Calu3 (cell line): ENCODE data around the gene FATE1. TPM values are rescaled to one million over a fixed set of nuclear protein-coding genes. Genes with fewer than 3 reads are reported as not detected.

ENCODE experiments used
- BruUV-seq: library from RNA; stranded (reverse); fragments of 400-500 nt; replicated peaks from 2 replicates; lab custom pipeline; 2021; lab: Mats Ljungman, UMichigan
- CTCF ChIA-PET: fragments of 300-600 bp; sonication (Branson Sonifier 250); formaldehyde crosslinking; loops from one replicate; lab custom pipeline; 2022; ENCODE audit warnings: antibody characterized with exemption; lab: Charles Lee
- DNase-seq: peaks from one replicate; pipeline ENCODE4 v3.0.0; 2022
- H3K27ac Mint-ChIP-seq: one replicate; pipeline ENCODE4 v1.8.0; 2022; ENCODE audit warnings: mixed read lengths; ENCODE audit not compliant: unreplicated experiment
- H3K27me3 Mint-ChIP-seq: one replicate; pipeline ENCODE4 v1.8.0; 2022; ENCODE audit warnings: mixed read lengths; ENCODE audit not compliant: unreplicated experiment
- H3K36me3 Mint-ChIP-seq: one replicate; pipeline ENCODE4 v1.8.0; 2022; ENCODE audit warnings: mild to moderate bottlenecking, moderate library complexity, mixed read lengths; ENCODE audit not compliant: insufficient read depth, unreplicated experiment
- H3K4me1 Mint-ChIP-seq: one replicate; pipeline ENCODE4 v1.8.0; 2022; ENCODE audit warnings: mild to moderate bottlenecking, low read depth, mixed read lengths; ENCODE audit not compliant: unreplicated experiment
- H3K4me3 Mint-ChIP-seq: one replicate; pipeline ENCODE4 v1.8.0; 2022; ENCODE audit warnings: mild to moderate bottlenecking, low read depth, moderate library complexity, mixed read lengths; ENCODE audit not compliant: unreplicated experiment
- H3K9me3 Mint-ChIP-seq: one replicate; pipeline ENCODE4 v1.8.0; 2022; ENCODE audit warnings: low read depth, mixed read lengths; ENCODE audit not compliant: unreplicated experiment
- intact Hi-C: fragments of 100-400 bp; cut with micrococcal nuclease; formaldehyde crosslinking; loops from one replicate; pipeline ENCODE4 v1.10.0; 2022; ENCODE audit not compliant: unreplicated experiment
- total RNA-seq: library from RNA; stranded (reverse); gene quantifications from 2 replicates; pipeline ENCODE4 v1.2.3, GENCODE V29; 2022
- TF ChIP-seq, protein P1 (sequence below): fragments of 200-600 bp; IDR thresholded peaks from one replicate; pipeline ENCODE4 v1.8.0; 2022; ENCODE audit warnings: antibody characterized with exemption; ENCODE audit not compliant: unreplicated experiment

FATE1 gene
- total RNA-seq, 1 experiment from 2014 or later, result not detected

DNA sequence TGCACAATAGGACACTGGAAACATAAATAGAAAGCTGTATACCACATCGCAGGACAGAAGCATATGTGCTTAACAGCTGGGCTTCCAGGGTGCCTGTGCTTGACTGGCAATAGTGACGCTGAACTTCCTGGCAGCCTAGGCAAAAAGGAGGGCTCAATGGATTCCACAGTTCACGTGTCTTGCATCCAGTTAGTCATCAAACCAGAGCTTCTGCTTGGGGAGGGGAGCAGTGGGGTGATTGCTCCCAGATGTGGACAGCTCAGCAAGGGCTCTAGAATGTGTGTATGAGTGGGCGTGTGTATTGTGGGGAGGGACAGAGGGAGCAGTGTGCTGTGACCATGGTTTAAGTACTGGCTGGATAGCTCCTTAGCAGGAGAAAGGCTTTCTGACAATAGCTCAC is 18.3 kb upstream of the FATE1 start:
- H3K4me3 Mint-ChIP-seq, result no peak overlapping the region

DNA sequence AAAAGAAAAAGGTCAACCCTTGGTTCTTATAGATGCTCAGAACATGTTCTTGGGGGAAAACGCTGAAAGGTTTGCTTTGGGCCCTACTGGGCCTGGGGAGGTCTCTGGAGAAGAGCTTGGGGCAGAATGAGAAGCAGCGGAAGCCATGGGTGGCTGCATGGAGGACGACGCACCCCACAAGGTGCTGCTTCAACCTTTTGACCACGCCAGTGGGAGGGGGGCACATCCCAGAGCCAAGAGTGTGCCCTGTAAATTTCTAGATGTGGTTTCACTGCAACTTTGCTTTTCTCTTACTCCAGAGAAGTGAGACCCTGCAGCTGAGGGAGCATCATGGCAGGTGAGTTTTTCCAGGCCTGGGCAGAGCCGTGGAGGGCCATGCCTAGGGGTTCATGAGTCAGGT is 17.4 kb upstream of the FATE1 start:
- H3K9me3 Mint-ChIP-seq, result no peaks in the 10 kb centered on the region
- no peak overlapping the region for H3K27ac Mint-ChIP-seq
- H3K4me1 Mint-ChIP-seq, result no peaks in the 10 kb centered on the region
- no peaks in the 10 kb centered on the region for H3K36me3 Mint-ChIP-seq
- H3K4me3 Mint-ChIP-seq, result no peak overlapping the region
- intact Hi-C loops, result no loop called here
- BruUV-seq, result no TSS peak
- no peak for DNase-seq
- TF ChIP-seq, protein P1, sequence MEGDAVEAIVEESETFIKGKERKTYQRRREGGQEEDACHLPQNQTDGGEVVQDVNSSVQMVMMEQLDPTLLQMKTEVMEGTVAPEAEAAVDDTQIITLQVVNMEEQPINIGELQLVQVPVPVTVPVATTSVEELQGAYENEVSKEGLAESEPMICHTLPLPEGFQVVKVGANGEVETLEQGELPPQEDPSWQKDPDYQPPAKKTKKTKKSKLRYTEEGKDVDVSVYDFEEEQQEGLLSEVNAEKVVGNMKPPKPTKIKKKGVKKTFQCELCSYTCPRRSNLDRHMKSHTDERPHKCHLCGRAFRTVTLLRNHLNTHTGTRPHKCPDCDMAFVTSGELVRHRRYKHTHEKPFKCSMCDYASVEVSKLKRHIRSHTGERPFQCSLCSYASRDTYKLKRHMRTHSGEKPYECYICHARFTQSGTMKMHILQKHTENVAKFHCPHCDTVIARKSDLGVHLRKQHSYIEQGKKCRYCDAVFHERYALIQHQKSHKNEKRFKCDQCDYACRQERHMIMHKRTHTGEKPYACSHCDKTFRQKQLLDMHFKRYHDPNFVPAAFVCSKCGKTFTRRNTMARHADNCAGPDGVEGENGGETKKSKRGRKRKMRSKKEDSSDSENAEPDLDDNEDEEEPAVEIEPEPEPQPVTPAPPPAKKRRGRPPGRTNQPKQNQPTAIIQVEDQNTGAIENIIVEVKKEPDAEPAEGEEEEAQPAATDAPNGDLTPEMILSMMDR, result no peak
- peaks cover 37% of the 10 kb centered on the region for H3K27me3 Mint-ChIP-seq
- CTCF ChIA-PET, result no interaction called here

More for the DNA sequence above, 18.3 kb upstream of the FATE1 start:
- CTCF ChIA-PET, result no interaction called here
- DNase-seq, result no peak
- no peaks in the 10 kb centered on the region for H3K9me3 Mint-ChIP-seq
- no peaks in the 10 kb centered on the region for H3K36me3 Mint-ChIP-seq
- TF ChIP-seq, protein P1, result no peak
- no peaks in the 10 kb centered on the region for H3K4me1 Mint-ChIP-seq
- H3K27ac Mint-ChIP-seq, result no peak overlapping the region
- intact Hi-C loops, result no loop called here
- H3K27me3 Mint-ChIP-seq, result peaks cover 37% of the 10 kb centered on the region
- no TSS peak for BruUV-seq

DNA sequence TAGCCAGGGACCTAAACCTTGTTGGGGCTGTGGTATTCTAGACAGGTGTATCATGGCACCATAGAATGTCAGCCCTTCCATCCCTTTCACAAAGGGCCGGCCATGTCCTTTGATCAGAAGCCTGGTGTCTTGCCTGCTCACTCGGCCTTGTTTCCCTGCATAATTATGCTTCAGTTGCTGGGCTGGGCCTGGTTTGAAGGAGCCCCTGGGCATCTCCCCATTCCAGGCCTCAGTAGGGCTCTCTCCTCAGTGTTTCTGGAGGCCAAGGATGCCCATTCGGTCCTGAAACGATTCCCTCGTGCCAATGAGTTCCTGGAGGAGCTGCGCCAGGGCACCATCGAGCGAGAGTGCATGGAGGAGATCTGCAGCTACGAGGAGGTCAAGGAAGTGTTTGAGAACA is 16.1 kb upstream of the FATE1 start:
- H3K27ac Mint-ChIP-seq, result no peak overlapping the region
- no peak overlapping the region for H3K4me3 Mint-ChIP-seq
- no peaks in the 10 kb centered on the region for H3K36me3 Mint-ChIP-seq

DNA sequence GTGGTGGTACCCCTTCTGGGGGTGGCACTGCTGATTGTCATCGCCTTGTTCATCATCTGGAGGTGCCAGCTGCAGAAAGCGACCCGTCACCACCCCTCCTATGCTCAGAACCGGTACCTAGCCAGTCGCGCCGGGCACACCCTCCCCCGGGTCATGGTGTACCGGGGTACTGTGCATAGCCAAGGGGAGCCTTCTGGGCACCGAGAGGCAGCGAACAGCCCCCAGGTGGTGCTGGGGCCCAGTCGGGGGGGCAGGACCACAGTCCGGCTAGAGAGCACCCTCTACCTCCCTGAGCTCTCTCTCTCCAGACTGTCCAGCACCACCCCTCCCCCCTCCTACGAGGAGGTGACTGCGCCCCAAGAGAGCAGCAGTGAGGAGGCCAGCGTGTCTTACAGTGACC is 15.3 kb upstream of the FATE1 start:
- TF ChIP-seq, protein P1, result no peak
- no TSS peak for BruUV-seq
- H3K27me3 Mint-ChIP-seq, result peaks cover 48% of the 10 kb centered on the region

More for the DNA sequence above, 16.1 kb upstream of the FATE1 start:
- no TSS peak for BruUV-seq
- DNase-seq, result no peak
- Mint-ChIP-seq H3K27me3 (peaks cover 40% of the 10 kb centered on the region), H3K9me3 (no peaks in the 10 kb centered on the region), H3K4me1 (no peaks in the 10 kb centered on the region)
- TF ChIP-seq, protein P1, result no peak
- intact Hi-C loops, result no loop called here
- CTCF ChIA-PET, result no interaction called here

More for the DNA sequence above, 15.3 kb upstream of the FATE1 start:
- H3K4me1 Mint-ChIP-seq, result no peaks in the 10 kb centered on the region
- H3K36me3 Mint-ChIP-seq, result no peaks in the 10 kb centered on the region
- intact Hi-C loops, result no loop called here
- DNase-seq, result no peak
- CTCF ChIA-PET, result no interaction called here
- H3K9me3 Mint-ChIP-seq, result no peaks in the 10 kb centered on the region
- no peak overlapping the region for H3K4me3 Mint-ChIP-seq
- no peak overlapping the region for H3K27ac Mint-ChIP-seq
